ENCODE results near the gene NPB. TPM values are rescaled to one million over a fixed set of nuclear protein-coding genes. Genes with fewer than 3 reads are reported as not detected.

Gene NPB
- total and polyA plus RNA-seq, 2 of the 8 experiments (the other 6 are each of a cell fraction or from before 2014, with no cell fraction given) = 1.5 to 2.5 TPM

- TF ChIP-seq ZNF274 (IDR thresholded peaks at IDR 0.05; ENCODE audit: borderline replicate concordance, extremely low read depth, low read length) (no peak), CHD7 (IDR thresholded peaks at IDR 0.05; ENCODE audit: insufficient replicate concordance, low read length) (no peak), KDM1A (IDR thresholded peaks at IDR 0.05; ENCODE audit: borderline replicate concordance, low read length) (no peak), TCF12 (IDR thresholded peaks at IDR 0.05; ENCODE audit: low read depth, low read length) (no peak)
Observed at GRCh38 chr17:81951785-81952684, 50.0 kb downstream of the NPB start (continued).
